SU-DHL-6 (cell line): Measurements from ENCODE around the gene RRP9.

ENCODE experiments used
- H2AFZ ChIP-seq: fragments of 200-600 bp; sonication (generic); 2 replicates; pipeline ENCODE4 v1.6.1; 2014; ENCODE audit warnings: low read depth, mild to moderate bottlenecking, moderate library complexity, mixed read lengths, antibody characterized with exemption, low read length; ENCODE audit not compliant: severe bottlenecking
- H3F3A ChIP-seq: fragments of 200-600 bp; shearing (Covaris generic); 2 replicates; pipeline ENCODE4 v1.6.0; 2016; ENCODE audit warnings: antibody characterized with exemption, mild to moderate bottlenecking; ENCODE audit not compliant: insufficient read depth
- H3K27ac ChIP-seq: fragments of 200-600 bp; sonication (generic); 2 replicates; pipeline ENCODE4 v1.5.1; 2016; ENCODE audit warnings: low read depth, mild to moderate bottlenecking, low read length, moderate library complexity, mixed read lengths
- H3K27me3 ChIP-seq: fragments of 200-600 bp; sonication (generic), shearing (Covaris generic); 2 replicates; pipeline ENCODE4 v1.6.0; 2014; ENCODE audit warnings: mild to moderate bottlenecking, low read length
- H3K36me3 ChIP-seq: fragments of 200-600 bp; sonication (generic); 2 replicates; pipeline ENCODE4 v1.6.1; 2014; ENCODE audit warnings: mild to moderate bottlenecking, low read length, mixed read lengths
- H3K4me2 ChIP-seq: fragments of 300-600, 200-600 bp; shearing (Covaris generic), sonication (generic); 2 replicates; pipeline ENCODE4 v1.6.0; 2014; ENCODE audit warnings: low read length, low read depth, mild to moderate bottlenecking; ENCODE audit not compliant: poor library complexity, severe bottlenecking
- H3K4me3 ChIP-seq: fragments of 200-600 bp; sonication (generic); 2 replicates; pipeline ENCODE4 v1.5.1; 2014; ENCODE audit warnings: antibody characterized with exemption, low read length, mild to moderate bottlenecking, mixed read lengths; ENCODE audit not compliant: insufficient read depth, poor library complexity, severe bottlenecking
- H3K79me2 ChIP-seq: fragments of 200-600 bp; sonication (generic); 2 replicates; pipeline ENCODE4 v1.6.1; 2014; ENCODE audit warnings: mild to moderate bottlenecking, low read length, moderate library complexity; ENCODE audit not compliant: insufficient read depth
- H3K9ac ChIP-seq: fragments of 200-600 bp; sonication (generic); 2 replicates; pipeline ENCODE4 v1.7.0; 2014; ENCODE audit warnings: mild to moderate bottlenecking, low read length
- H3K9me2 ChIP-seq: fragments of 200-600 bp; sonication (generic); replicated peaks from 2 replicates; pipeline ENCODE4 v1.6.1; 2014; ENCODE audit warnings: low read length; ENCODE audit not compliant: insufficient read depth
- H3K9me3 ChIP-seq: fragments of 200-600 bp; sonication (generic); 2 replicates; pipeline ENCODE4 v1.6.1; 2014; ENCODE audit warnings: low read length, mixed read lengths; ENCODE audit not compliant: insufficient read depth
- H4K20me1 ChIP-seq: fragments of 200-600 bp; sonication (generic); 2 replicates; pipeline ENCODE4 v1.6.1; 2014; ENCODE audit warnings: low read depth, mild to moderate bottlenecking, antibody characterized with exemption, low read length, moderate library complexity, mixed read lengths
- CTCF ChIP-seq: fragments of 200-600 bp; sonication (generic); IDR thresholded peaks from one replicate; pipeline ENCODE4 v1.5.1; 2017; ENCODE audit warnings: antibody characterized with exemption, mild to moderate bottlenecking, low read length, moderate library complexity; ENCODE audit not compliant: insufficient read depth, poor library complexity, severe bottlenecking
- EZH2phosphoT487 ChIP-seq: fragments of 200-600 bp; sonication (generic), shearing (Covaris generic); conservative IDR thresholded peaks from 2 replicates; pipeline ENCODE4 v1.6.1; 2018; ENCODE audit warnings: mild to moderate bottlenecking, antibody characterized with exemption, low read length, moderate library complexity, mixed read lengths

The RRP9 gene

DNA sequence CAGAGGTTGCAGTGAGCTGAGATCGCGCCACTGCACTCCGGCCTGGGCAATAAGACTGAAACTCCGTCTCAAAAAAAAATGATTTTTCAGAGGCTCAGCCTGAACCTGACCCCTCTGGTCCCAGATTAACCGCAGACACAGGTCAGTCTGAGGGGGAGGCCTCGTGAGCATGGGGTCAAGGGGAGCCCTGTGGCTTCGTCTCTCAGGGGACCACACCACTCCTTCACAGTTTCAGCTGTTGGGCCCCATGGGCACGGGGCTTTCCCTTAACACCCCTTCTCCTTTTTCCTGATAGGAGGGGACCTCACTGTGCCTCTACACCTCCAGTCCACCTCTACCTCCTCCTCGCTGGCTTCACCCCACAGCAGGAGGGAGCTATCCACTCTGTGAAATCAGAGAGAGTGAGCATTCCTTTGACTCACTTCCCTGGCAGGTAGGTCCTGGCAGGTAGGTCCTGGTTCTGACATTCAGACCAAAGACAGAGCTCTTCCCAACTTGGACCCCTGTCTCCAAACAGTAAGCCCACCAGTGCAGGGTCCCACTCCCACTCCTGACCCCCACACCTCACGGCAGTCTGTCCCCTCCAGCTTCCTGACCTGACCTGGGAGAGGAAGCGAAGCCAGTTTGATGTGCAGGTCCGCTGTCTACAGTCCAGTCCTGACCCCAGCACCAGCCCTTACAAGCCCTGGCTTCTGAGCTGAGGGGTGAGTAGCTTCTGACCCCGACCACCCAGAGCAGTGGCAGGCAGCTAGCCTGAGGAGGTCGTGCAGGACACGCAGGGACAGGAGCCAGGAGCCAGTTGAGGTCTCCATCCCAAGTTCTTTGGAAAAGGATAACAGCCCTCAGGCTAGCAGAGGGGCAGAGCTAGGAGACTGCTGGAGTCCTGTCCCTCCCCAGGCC, 9.0 kb downstream of the RRP9 start:
- Histone ChIP-seq H3K79me2 (no peaks in the 10 kb centered on the region), H3K9me3 (no peaks in the 10 kb centered on the region), H3K4me3 (no peak overlapping the region), H4K20me1 (no peaks in the 10 kb centered on the region), H3K27me3 (no peaks in the 10 kb centered on the region), H2AFZ (no peak overlapping the region), H3F3A (no peaks in the 10 kb centered on the region), H3K9me2 (no peaks in the 10 kb centered on the region), H3K4me2 (no peak overlapping the region), H3K9ac (no peak overlapping the region), H3K27ac (no peak overlapping the region), H3K36me3 (no peaks in the 10 kb centered on the region)
- no peak for TF ChIP-seq EZH2phosphoT487
- TF ChIP-seq CTCF, result no peak

DNA sequence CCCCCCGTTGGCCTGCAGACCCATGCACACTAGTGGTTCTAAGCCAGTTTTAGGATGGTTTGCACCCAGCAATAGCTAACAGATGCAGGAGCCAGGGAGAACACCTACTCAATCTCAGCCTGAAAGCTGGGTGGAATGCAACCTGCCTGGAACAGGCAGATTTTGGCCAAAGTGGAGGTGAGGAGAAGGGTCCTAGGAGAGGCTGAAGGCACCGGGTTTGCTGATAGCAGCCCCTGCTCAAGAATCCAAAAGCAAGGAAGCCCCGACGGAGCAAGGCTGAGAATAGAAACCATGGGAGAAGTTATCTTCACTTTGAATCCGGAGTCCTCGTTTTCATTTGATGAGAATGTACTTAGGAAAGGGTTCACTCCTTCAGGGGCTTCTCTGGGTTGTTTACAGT, 9.9 kb downstream of the RRP9 start:
- Histone ChIP-seq H3K36me3 (no peaks in the 10 kb centered on the region), H3K27me3 (no peaks in the 10 kb centered on the region), H3K4me3 (no peak overlapping the region), H3K79me2 (no peaks in the 10 kb centered on the region), H3K27ac (no peak overlapping the region), H2AFZ (no peak overlapping the region), H3K4me2 (no peak overlapping the region), H3F3A (no peaks in the 10 kb centered on the region), H3K9me3 (no peaks in the 10 kb centered on the region), H3K9ac (no peak overlapping the region), H3K9me2 (no peaks in the 10 kb centered on the region), H4K20me1 (no peaks in the 10 kb centered on the region)
- no peak for TF ChIP-seq CTCF

DNA sequence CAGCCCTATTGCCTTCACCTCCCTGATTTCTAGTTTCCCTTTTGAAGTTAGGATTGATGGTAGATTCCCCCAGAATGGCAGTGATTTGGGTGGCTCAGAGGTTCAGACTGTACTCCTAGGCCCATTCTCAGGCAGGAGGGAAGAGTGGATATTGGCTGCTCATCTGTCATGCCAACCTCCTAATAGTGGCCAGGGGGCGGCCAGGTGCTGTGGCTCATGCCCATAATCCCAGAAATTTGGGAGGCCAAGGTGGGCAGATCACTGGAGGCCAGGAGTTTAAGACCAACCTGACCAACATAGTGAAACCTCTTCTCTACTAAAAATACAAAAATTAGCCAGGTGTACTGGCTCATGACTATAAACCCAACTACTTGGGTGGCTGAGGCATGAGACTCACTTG, 11.3 kb downstream of the RRP9 start:
- Histone ChIP-seq H3K79me2 (no peaks in the 10 kb centered on the region), H2AFZ (no peak overlapping the region), H3F3A (no peaks in the 10 kb centered on the region), H3K27ac (no peak overlapping the region), H3K36me3 (no peaks in the 10 kb centered on the region), H4K20me1 (no peaks in the 10 kb centered on the region), H3K9me2 (no peaks in the 10 kb centered on the region), H3K4me3 (no peak overlapping the region), H3K9me3 (no peaks in the 10 kb centered on the region), H3K9ac (no peak overlapping the region), H3K27me3 (no peaks in the 10 kb centered on the region), H3K4me2 (no peak overlapping the region)
- TF ChIP-seq EZH2phosphoT487, result no peak
- no peak for TF ChIP-seq CTCF
